ENCODE results near the gene AGBL1.

GRCh38 chr15:86506401-86506800, 426.7 kb downstream of the AGBL1 start:
- TF ChIP-seq CTCF (conservative IDR thresholded peaks at IDR 0.05; ENCODE audit: low read depth in 2 of 2) (no peak), REST (IDR thresholded peaks at IDR 0.05; ENCODE audit: unreplicated experiment) (no peak), EZH2 (IDR thresholded peaks at IDR 0.05; ENCODE audit: low read depth, unreplicated experiment) (no peak), JUNB (IDR thresholded peaks at IDR 0.05; ENCODE audit: unreplicated experiment) (no peak), POLR2AphosphoS5 (IDR thresholded peaks at IDR 0.05; ENCODE audit: low read depth) (no peak)

Measured in GM23338 (cell line).